Keratinocyte (primary cell): Measurements from ENCODE around the gene MRPS10.

Experiments
- EZH2 ChIP-seq: IDR thresholded peaks from one replicate; pipeline ENCODE4 v1.6.1; 2012; ENCODE audit warnings: inconsistent platforms, mild to moderate bottlenecking, low read length, moderate library complexity
- TF ChIP-seq, protein P1 (sequence below), 3 experiments: IDR thresholded peaks in 1 of 3; conservative IDR thresholded peaks in 1 of 3; optimal IDR thresholded peaks in 1 of 3; 2 replicates in 2 of 3; 3 replicates in 1 of 3; pipeline versions ENCODE3 to v1.5.1; 2011; ENCODE audit warnings: low read length in 3 of 3, mild to moderate bottlenecking in 3 of 3, moderate library complexity in 2 of 3, control low read depth in 1 of 3, inconsistent platforms in 1 of 3; ENCODE audit not compliant: insufficient read depth in 2 of 3; ENCODE audit errors: extremely low read depth in 1 of 3

DNA sequence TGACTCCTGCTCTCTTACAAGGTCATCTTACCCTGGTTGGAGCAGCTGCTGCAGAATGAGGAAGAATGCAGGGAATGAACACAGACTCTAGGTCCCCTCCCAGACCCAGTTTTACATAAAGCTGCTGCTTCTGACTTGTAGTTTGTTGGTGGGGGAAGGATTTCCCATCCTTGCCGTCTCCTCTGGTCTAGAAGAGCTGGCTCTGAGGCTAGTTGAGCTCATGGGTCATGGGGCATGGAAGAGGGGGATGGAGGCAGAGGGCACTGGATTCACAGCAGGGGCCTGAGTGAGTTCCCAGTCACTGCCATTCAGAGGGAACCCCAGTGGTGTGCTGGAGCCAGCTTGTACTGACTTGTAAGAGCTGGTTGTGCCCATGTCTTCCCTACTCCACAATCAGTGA is 53.7 kb downstream of the MRPS10 start:
- TF ChIP-seq, protein P1, sequence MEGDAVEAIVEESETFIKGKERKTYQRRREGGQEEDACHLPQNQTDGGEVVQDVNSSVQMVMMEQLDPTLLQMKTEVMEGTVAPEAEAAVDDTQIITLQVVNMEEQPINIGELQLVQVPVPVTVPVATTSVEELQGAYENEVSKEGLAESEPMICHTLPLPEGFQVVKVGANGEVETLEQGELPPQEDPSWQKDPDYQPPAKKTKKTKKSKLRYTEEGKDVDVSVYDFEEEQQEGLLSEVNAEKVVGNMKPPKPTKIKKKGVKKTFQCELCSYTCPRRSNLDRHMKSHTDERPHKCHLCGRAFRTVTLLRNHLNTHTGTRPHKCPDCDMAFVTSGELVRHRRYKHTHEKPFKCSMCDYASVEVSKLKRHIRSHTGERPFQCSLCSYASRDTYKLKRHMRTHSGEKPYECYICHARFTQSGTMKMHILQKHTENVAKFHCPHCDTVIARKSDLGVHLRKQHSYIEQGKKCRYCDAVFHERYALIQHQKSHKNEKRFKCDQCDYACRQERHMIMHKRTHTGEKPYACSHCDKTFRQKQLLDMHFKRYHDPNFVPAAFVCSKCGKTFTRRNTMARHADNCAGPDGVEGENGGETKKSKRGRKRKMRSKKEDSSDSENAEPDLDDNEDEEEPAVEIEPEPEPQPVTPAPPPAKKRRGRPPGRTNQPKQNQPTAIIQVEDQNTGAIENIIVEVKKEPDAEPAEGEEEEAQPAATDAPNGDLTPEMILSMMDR (optimal IDR thresholded peaks at IDR 0.05 in 1 of 3, IDR thresholded peaks at IDR 0.05 in 1 of 3, conservative IDR thresholded peaks at IDR 0.05 in 1 of 3; ENCODE audit: extremely low read depth in 1 of 3, insufficient read depth in 2 of 3, low read length in 3 of 3), result no peak
- TF ChIP-seq EZH2, result no peak
